Kidney (tissue), 14 donors: ENCODE results near the gene CHAD. TPM values are rescaled to one million over a fixed set of nuclear protein-coding genes. Genes with fewer than 3 reads are reported as not detected.

Experiments used
- DNase-seq, 5 donors: peaks; one replicate each; pipeline ENCODE4 v3.0.0-alpha.2; 2013 to 2020
- FAIRE-seq: peaks from 2 replicates; lab custom pipeline; 2012; peaks lifted over from hg19 to GRCh38; lab: Jason Lieb, UNC
- H3K27ac ChIP-seq, 2 donors: one replicate each; pipeline ENCODE4 v1.7.0; 2013; ENCODE audit warnings: low read depth in 2 of 2, low read length in 2 of 2, inconsistent platforms in 1 of 2
- H3K27me3 ChIP-seq: one replicate; pipeline ENCODE4 v1.7.1; 2013; ENCODE audit warnings: low read length, inconsistent platforms; ENCODE audit not compliant: control insufficient read depth, insufficient read depth
- H3K36me3 ChIP-seq, 3 donors: one replicate each; pipeline versions ENCODE4 v1.7.0 to v1.7.1; 2013; ENCODE audit warnings: low read length in 3 of 3, control low read depth in 1 of 3, inconsistent platforms in 1 of 3; ENCODE audit not compliant: insufficient read depth in 3 of 3, control insufficient read depth in 2 of 3
- H3K4me1 ChIP-seq, 3 donors: one replicate each; pipeline versions ENCODE4 v1.7.0 to v1.7.1; 2013; ENCODE audit warnings: low read length in 3 of 3, inconsistent platforms in 1 of 3, low read depth in 1 of 3; ENCODE audit not compliant: control insufficient read depth in 2 of 3, insufficient read depth in 2 of 3
- H3K4me3 ChIP-seq, 3 donors: one replicate each; pipeline versions ENCODE4 v1.7.0 to v1.8.1; 2013; ENCODE audit warnings: low read length in 3 of 3, control low read depth in 1 of 3, inconsistent platforms in 1 of 3
- H3K9ac ChIP-seq, 3 donors: one replicate each; pipeline versions ENCODE4 v1.7.0 to v1.7.1; 2013; ENCODE audit warnings: low read length in 3 of 3, control low read depth in 1 of 3, inconsistent platforms in 1 of 3
- H3K9me3 ChIP-seq, 3 donors: one replicate each; pipeline versions ENCODE4 v1.7.0 to v1.7.1; 2013; ENCODE audit warnings: low read length in 3 of 3, control low read depth in 1 of 3, inconsistent platforms in 1 of 3; ENCODE audit not compliant: control insufficient read depth in 2 of 3, insufficient read depth in 1 of 3
- intact Hi-C: fragments of 100-400 bp; cut with DNase I; formaldehyde crosslinking; loops from one replicate; pipeline ENCODE4 v1.11.1; 2022
- polyA plus RNA-seq: library from polyadenylated mRNA; stranded (reverse); fragments of 350-450 nt; fragmentation: Illumina TruSeq; extraction: RNeasy Lipid Tissue Mini Kit (QIAGEN cat#74804); gene quantifications from one replicate; pipeline ENCODE4 v1.2.3, GENCODE V29; 2014; ENCODE audit warnings: low read depth, low replicate concordance; ENCODE audit not compliant: insufficient read depth
- total RNA-seq: library from RNA; stranded (reverse); fragmentation: NEBNext Ultra II Directional; extraction: Animal tissue kit (Norgen Biotek cat#: 25700); gene quantifications from one replicate; pipeline ENCODE4 v1.2.1, GENCODE V29; 2021
- TF ChIP-seq, protein P1 (sequence below): IDR thresholded peaks from 3 replicates; pipeline ENCODE4 v1.5.1; 2012; ENCODE audit warnings: mild to moderate bottlenecking, moderate library complexity, borderline replicate concordance; ENCODE audit not compliant: insufficient read depth; ENCODE audit errors: extremely low read depth
- donor health status: control.
- donor health status: control.
- donor health status: control.
- donor health status: control.
- donor health status: control.
- donor health status: DM: yes; HTN: yes; CAD: no.
- donor health status: Normal renal cell carcinoma (clear cell type).

Gene CHAD
- total and polyA plus RNA-seq, 2 donors from 2014 or later: 0.22 to 0.43 TPM

DNA sequence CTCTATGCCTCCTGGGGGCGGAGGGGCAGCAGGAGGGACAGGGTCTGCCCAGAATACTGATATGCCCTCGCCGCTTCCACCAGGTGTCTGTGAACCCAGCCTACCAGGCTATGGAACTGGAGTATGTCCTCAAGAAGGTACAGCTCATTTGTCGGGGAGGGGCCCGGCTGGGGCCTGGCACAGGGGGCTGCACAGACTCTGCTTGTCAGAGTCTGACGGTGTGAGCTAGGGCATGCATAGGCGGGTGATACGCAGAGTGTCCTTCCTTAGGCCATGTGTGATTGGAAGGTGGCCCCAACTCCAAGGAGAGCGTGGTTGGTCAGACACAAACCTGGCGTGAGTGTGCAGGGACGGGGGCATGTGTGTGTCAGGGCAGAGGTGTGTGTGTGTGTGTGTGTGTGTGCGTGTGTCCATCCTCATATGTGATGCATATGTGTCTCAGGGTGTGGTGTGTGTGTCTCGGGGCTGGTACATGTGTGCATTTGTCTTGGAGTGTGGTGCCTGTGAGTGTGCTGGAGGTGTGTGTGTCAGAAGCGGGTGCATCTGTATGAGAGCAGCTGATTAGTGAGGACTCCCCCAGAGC is 7.0 kb downstream of the CHAD start:
- TF ChIP-seq, protein P1, sequence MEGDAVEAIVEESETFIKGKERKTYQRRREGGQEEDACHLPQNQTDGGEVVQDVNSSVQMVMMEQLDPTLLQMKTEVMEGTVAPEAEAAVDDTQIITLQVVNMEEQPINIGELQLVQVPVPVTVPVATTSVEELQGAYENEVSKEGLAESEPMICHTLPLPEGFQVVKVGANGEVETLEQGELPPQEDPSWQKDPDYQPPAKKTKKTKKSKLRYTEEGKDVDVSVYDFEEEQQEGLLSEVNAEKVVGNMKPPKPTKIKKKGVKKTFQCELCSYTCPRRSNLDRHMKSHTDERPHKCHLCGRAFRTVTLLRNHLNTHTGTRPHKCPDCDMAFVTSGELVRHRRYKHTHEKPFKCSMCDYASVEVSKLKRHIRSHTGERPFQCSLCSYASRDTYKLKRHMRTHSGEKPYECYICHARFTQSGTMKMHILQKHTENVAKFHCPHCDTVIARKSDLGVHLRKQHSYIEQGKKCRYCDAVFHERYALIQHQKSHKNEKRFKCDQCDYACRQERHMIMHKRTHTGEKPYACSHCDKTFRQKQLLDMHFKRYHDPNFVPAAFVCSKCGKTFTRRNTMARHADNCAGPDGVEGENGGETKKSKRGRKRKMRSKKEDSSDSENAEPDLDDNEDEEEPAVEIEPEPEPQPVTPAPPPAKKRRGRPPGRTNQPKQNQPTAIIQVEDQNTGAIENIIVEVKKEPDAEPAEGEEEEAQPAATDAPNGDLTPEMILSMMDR: no peak
- no peak for FAIRE-seq

DNA sequence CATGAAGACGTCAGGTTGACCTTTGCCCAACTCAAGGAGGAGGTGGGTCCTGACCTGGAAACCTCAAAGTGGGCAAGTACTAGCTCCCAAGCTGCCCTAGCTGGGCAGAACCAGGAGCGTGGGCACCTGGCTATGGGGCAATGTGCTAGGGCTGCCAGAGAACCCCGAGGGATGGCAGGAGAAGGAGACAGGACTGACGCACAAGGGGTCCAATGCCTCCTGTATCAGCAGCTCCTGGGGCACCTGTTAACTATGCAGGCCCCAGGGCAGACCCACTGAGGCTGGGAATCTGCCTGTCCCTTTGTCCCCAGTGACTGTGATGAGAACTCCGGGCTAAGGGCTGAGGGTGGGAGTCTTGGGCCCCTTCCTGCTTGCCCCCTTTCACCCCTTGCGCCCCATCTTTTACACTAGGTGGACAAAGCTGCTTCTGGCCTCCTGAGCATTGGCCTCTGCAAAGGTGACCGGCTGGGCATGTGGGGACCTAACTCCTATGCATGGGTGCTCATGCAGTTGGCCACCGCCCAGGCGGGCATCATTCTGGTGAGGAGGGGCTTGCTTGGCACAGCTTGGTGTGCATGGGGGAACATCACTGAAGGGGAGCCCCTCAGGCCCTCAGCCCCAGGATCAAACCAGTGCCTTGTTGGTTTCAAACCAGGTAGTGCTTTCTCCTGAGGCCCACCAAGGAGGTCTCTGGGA is 7.7 kb downstream of the CHAD start:
- Histone ChIP-seq H3K4me3 (no peak overlapping the region), H3K27ac (no peak overlapping the region), H3K4me1 (peaks cover 0 to 6% (median 5%) of the 10 kb centered on the region in 3 donors), H3K27me3 (no peaks in the 10 kb centered on the region), H3K9ac (no peak overlapping the region), H3K36me3 (peaks cover 0 to 27% (median 9%) of the 10 kb centered on the region in 3 donors), H3K9me3 (no peaks in the 10 kb centered on the region)
- FAIRE-seq (no peak), DNase-seq (no peak)
- TF ChIP-seq, protein P1: no peak
- intact Hi-C loops: no loop called here

More for the DNA sequence above, 7.0 kb downstream of the CHAD start:
- Histone ChIP-seq H3K9ac (no peak overlapping the region), H3K27ac (no peak overlapping the region), H3K4me3 (no peak overlapping the region), H3K9me3 (no peaks in the 10 kb centered on the region), H3K4me1 (peaks cover 0 to 6% (median 5%) of the 10 kb centered on the region in 3 donors), H3K36me3 (peaks cover 0 to 23% (median 9%) of the 10 kb centered on the region in 3 donors), H3K27me3 (no peaks in the 10 kb centered on the region)
- intact Hi-C loops: no loop called here
- DNase-seq: no peak

GRCh38 chr17:50459756-50460155 is 8.9 kb downstream of the CHAD start:
- H3K9ac ChIP-seq: no peak overlapping the region
- H3K4me1 ChIP-seq: peaks cover 0 to 6% (median 5%) of the 10 kb centered on the region in 3 donors
- H3K4me3 ChIP-seq: no peak overlapping the region
- intact Hi-C loops: no loop called here
- H3K9me3 ChIP-seq: no peaks in the 10 kb centered on the region
- TF ChIP-seq, protein P1: no peak
- no peak for FAIRE-seq
- H3K27ac ChIP-seq: no peak overlapping the region
- no peak for DNase-seq
- H3K27me3 ChIP-seq: no peaks in the 10 kb centered on the region
- H3K36me3 ChIP-seq: peaks cover 0 to 28% (median 11%) of the 10 kb centered on the region in 3 donors
